GM10266 (cell line): Measurements from ENCODE around the gene GRM2.
"Not testable (repeated sequence)": the region's sequence is repeated elsewhere in the genome, so short reads cannot be mapped to it uniquely, and the experiment has no call there.

Experiments
- DNase-seq: peaks from one replicate; pipeline ENCODE4 v3.0.0; 2012; ENCODE audit errors: extremely low spot score
- TF ChIP-seq, protein P1 (sequence below): IDR thresholded peaks from 2 replicates; pipeline ENCODE4 v1.5.1; 2012; ENCODE audit warnings: mild to moderate bottlenecking, low read depth; ENCODE audit not compliant: control insufficient read depth, insufficient read depth; ENCODE audit errors: missing control alignments

GRM2 gene

DNA sequence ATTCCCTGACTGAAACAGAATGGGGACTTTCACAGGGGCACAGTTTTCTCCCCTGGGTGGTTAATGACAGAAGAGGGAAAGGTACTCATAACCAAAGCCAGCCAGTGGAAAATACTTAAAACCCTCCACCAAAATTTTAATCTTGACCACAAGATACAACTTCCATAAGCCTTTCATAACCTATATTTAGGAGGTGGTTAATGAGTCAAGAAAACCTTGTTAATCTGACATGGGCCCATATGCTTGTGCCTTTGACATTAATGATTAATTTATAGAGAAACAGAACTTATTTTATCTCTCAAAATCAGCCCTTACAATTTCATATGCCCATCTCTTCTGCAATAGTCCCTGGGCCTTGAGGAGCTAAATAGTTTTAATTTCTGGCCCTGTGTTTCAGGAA lies 41.0 kb downstream of the GRM2 start:
- DNase-seq = no peak

DNA sequence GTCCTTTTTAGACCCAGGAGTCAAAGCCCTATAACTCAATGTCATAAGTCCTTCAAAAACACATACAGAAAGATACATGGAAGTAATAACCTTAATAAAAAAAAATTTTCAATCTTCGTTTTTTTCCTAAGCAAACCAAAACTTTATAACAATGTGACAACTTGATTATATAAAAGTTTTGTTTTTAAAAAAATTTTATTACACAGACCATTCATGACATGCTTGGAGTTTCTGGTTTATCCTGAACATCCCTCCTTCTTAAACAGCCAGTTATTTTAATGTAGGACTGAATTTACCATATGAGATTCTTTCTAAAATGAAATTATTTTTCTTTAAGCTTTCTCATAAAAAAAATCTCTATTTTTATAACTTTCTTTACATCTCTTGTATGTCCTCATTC lies 41.5 kb downstream of the GRM2 start:
- no peak for DNase-seq
- TF ChIP-seq, protein P1, sequence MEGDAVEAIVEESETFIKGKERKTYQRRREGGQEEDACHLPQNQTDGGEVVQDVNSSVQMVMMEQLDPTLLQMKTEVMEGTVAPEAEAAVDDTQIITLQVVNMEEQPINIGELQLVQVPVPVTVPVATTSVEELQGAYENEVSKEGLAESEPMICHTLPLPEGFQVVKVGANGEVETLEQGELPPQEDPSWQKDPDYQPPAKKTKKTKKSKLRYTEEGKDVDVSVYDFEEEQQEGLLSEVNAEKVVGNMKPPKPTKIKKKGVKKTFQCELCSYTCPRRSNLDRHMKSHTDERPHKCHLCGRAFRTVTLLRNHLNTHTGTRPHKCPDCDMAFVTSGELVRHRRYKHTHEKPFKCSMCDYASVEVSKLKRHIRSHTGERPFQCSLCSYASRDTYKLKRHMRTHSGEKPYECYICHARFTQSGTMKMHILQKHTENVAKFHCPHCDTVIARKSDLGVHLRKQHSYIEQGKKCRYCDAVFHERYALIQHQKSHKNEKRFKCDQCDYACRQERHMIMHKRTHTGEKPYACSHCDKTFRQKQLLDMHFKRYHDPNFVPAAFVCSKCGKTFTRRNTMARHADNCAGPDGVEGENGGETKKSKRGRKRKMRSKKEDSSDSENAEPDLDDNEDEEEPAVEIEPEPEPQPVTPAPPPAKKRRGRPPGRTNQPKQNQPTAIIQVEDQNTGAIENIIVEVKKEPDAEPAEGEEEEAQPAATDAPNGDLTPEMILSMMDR = no peak

More for the DNA sequence above, 41.0 kb downstream of the GRM2 start:
- TF ChIP-seq, protein P1 = no peak

DNA sequence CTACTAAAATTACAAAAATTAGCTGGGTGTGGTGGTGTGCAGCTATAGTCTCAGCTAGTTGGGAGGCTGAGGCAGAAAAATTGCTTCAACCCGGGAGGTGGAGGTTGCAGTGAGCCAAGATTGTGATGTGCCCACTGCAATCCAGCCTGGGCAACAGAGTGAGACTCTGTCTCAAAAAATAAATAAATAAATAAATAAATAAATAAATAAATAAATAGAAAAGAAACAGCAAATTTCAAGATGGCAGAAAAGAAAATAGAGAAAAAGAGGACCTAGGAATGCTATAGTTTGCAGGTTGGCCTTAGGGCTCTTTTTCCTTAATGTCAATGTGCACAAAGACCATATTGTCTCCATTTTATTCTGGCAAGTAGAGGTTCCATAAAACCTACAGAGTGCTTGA lies 44.0 kb downstream of the GRM2 start:
- DNase-seq = no peak
- TF ChIP-seq, protein P1 = no peak

DNA sequence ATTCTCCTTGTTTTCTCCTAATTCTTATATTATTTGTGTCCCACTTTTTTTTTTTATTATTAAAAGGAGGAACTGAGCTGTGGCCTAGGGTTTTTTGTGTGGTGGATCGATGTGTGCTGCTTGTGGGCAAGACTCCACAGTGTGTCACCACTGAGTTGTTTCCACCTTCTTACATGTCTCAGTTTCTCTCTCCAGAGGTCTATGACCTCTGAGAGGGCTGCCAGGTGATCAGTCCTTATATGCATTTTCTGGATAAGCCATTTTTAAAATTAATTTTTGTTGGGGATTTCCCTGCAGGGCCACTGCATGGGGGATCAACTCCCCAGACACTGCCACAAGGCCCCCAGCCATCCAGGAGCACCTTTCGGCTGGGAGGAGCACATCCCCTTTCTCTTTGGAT lies 44.4 kb downstream of the GRM2 start:
- DNase-seq = no peak
- TF ChIP-seq, protein P1 = no peak

DNA sequence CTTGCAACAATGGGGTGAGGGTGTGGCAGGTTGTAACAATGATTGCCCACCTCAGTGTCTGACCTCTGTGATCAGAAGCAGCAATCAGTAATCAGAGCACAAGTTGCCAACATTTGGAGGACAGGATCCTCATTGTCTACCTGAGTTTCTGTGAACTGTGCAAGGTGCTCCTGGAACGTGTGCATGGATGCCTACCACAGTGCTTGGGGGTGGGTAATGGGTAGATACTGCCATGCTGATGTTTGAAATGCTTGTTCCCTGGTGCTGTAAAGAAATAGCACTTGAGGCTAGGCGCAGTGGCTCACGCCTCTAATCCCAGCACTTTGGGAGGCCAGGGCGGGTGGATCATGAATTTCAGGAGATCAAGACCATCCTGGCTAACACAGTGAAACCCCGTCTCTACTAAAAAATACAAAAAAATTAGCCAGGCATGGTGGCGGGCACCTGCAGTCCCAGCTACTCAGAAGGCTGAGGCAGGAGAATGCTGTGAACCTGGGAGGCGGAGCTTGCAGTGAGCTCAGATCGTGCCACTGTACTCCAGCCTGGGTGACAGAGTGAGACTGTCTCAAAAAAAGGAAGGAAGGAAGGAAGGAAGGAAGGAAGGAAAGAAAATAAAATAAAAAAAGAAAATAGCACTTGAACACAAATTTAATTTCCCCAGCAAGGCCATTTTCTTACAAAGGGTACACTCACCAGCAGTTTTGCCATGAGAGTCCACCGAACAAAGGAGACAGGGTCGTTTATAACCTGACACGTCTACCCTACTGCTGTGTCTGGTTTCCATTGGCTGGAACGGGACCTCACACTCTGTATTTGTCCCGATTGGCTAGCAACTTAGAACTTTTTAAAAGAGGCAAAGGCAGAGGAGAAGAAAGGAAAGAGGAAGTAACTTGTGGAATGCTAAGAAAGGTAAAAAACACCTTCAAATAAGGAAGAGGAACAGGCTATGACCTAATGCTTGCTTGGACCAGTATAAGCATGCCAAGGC lies 47.2 kb downstream of the GRM2 start:
- not testable (repeated sequence) for DNase-seq

DNA sequence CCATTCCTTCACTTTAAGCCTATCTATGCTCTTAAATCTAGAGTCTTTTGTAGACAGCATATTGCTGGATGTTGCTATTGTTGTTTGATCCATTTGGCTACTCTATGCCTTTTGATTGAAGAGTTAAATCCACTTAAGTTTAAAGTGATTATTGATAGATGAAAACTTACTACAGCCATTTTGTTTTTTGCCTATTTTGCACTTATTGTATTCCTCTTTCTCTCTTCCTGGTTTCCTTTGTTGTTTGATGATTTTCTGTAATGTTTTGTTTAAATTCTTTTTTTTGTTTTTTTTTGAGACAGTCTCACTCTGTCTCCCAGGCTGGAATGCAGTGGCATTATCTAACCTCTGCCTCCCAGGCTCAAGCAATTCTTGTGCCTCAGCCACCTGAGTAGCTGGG lies 52.3 kb downstream of the GRM2 start:
- no peak for DNase-seq
- TF ChIP-seq, protein P1 = no peak
